ENCODE measurements around the gene TEX101.
"Not testable (repeated sequence)": the region's sequence is repeated elsewhere in the genome, so short reads cannot be mapped to it uniquely, and the experiment has no call there.

The TEX101 gene, protein sequence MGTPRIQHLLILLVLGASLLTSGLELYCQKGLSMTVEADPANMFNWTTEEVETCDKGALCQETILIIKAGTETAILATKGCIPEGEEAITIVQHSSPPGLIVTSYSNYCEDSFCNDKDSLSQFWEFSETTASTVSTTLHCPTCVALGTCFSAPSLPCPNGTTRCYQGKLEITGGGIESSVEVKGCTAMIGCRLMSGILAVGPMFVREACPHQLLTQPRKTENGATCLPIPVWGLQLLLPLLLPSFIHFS

DNA sequence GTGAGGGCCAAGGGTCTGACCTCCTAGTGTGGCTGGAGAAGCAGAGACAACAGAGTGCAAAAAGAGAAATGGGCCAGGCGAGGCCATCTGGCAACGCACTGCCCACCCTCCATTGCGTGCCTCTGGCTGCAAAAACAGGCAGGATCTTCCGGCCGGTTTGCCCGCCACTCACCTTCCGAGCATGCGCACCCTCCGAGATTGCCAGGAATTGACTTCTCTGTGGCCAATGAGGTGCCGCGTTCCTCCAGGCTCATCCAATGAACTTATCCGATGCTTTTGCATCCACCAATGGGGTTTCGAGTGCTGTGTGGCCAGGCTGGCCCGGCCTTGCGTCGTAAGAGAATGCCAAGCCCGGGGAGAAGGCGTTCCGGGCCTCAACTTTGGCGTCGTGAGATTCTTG, at the start of gene TEX101:
TSS of gene TEX101 (plus strand) at position 337 of the 400 bp plus-strand sequence. CDS start 1,030 bp downstream, outside the sequence.
- DNase-seq (ENCODE audit: low read depth): no peak

DNA sequence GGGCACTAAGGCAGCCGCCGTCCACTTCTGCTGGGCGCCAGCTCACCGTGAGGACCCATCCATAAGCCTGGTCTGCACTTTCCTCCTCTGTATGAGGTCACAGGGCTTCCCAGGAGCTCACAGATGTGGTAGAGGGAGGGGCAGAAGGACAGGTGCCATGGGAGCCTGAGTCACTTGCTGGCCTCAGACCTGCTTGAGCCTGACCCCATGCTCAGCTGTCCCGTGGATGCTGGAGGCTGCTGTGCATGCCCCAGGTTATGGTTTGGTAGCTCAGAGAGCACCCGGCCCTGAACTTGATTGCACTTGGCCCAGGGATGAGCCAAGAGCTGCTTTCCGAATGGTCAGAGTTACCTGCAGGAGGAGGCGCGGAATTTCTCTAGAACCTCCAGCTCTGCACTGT, 49.0 kb upstream of the TEX101 start:
- DNase-seq (ENCODE audit: low read depth): not testable (repeated sequence)

DNA sequence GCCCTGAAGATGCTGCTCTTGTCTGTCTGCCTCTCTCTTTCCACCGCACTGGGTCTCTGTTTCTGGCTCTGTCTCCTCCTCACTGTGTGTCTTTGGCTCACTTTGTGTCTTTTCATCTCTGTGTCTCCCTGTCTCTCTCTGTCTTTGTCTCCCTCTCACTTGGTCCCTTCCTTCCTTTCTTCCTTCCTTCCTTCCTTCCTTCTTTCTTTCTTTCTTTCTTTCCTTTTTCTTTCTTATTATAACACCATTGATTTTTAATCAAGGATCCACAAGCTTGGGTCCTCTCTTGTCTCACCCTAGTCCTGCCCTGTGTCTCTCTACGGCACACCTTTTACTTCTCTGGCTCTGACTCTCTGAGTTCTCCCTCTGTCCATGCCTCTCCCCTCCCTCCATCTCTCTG, 46.9 kb upstream of the TEX101 start:
- DNase-seq (ENCODE audit: low read depth): no peak

DNA sequence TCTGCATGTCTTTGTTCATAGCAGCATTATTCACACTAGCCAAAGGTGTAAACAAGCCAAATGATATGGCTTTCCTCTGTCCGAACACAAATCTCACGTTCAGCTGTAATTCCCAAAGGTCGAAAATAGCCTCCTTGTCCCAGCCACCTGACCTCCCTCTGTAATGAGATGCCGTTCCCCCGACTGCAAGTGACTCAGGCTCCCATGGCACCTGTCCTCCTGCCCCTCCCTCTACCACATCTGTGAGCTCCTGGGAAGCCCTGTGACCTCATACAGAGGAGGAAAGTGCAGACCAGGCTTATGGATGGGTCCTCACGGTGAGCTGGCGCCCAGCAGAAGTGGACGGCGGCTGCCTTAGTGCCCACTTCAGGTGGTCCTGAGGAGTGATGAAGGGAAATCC, 45.8 kb upstream of the TEX101 start:
- not testable (repeated sequence) for DNase-seq (ENCODE audit: low read depth)

DNA sequence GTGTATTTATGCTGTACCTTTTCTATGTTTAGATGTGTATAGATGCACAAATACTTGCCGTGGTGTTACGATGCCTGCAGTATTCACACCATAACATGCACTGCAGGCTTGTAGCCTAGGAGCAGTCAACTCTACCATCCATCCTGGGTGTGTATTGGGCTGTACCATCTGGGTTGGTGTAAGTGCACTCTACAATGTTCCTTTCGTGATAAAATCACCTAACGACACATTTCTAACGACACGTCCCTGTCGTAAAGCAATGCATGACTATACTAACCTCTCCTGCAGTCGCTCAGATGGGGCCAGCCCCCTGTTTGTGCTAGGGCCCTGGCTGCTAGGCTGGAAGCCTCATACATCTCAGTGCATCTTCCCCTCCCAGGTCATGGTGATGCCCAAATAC, 42.8 kb upstream of the TEX101 start:
- no peak for DNase-seq (ENCODE audit: low read depth)

DNA sequence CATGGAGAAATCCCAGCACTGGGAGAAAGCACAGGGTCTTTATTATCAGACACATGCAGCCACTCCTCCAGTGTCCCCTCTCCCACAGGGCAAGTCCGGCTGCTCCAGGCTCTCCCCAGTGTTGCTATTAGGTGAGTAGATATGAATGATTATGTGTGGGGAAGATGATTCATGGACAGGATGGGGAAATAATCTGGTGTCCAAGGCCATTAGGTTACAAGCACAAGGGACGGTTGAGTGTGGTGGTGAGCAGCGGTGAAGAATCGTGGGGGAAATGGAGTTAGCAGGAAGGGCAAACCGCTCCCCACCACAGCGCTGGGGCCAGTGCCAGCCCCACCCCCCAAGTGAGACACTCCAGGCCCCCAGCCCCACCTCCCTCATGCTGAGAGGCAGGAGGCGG, 42.2 kb upstream of the TEX101 start:
- no peak for DNase-seq (ENCODE audit: low read depth)

DNA sequence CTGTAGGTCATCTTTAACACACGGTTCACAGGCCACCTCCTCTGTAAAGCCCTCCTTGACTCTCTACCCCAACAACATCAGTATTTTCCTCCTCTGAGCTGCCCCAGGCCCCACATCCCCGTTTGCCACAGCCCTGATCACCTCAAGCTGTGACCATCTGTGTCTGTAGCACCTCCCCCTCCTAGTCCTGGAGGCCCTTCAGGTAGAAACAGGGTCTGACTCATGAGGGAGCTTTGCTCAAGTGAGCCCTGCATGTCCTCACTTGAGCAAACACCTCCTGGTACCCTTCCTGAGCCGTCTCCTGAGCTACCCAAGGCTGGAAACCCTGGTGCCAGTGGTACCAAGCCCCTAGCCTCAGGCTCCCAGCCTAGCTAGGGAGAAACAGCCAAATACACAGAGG, 37.1 kb upstream of the TEX101 start:
- DNase-seq (ENCODE audit: low read depth): not testable (repeated sequence)

DNA sequence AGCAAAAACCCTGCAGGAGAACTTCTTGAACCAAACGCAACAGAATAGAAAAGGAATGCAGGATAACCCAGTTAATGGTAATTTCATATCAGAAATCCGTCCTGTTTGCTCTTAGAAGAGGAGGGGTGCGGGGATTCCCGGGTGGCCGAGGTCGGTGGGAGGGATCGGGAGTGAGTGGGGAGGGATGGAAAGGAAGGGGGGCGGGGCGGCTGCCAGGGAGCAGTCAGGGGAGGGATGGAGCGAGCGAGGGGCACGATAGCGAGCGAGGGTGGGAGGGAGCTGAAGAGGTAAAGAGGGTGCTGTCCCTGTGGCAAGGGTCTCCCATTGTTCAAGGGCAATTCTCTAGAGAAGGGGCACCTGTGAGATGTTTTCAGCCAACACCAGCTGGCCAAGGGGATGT, 34.7 kb upstream of the TEX101 start:
- DNase-seq (ENCODE audit: low read depth): no peak

DNA sequence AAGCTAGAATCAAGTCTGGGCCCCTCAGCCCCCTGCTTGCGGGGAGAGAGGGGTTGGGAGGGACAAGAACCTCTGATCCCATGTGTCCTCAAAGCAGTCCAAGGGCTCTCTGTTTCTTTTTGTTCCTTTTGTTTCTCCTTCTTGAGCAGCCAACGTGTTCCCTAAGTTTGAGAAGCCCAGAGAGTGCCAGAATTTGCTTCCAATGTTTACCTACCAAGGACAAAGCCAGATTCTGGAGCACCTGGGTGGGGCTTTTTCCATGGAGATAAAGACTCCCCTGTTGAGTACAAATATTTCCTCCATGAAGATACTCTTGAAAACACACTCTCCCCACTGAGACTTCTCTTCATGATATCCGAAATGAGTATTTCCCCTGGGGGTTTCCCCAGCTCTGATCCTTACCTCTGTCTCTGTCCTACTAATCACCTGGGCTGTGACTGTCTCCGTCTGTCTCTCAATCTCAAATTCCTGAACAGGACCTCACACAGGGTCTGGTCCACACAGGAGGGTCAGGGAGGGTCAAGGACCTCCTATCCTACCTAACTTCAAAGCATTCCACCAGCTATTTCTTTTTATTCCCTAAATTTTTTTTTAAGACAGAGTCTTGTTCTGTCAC, 33.8 kb upstream of the TEX101 start:
- no peak for DNase-seq (ENCODE audit: low read depth)

DNA sequence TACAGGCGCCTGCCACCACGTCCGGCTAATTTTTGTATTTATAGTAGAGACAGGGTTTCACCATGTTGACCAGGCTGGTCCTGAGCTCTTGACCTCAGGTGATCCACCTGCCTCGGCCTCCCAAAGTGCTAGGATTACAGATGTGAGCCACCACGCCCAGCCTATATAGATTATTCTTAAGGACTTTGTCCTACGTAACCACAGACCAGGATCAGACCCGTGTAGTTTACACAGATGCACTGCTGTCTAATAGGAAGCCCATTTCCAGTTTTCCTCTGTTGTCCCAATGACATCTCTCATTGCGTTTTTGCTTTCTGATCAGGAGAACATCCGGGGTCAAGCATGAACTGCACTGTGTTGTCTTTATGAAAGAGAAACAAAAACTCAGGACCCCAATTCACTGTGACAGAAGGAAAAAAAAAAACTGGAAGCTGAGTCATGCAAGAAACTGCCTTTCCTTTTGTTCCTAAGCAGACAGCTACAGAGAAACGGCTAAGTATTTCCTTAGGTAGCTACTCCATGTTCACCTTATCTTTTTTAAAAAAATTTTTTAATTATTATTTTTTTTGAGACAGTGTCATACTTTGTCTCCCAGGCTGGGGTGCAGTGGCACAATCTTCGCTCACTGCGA, 32.0 kb upstream of the TEX101 start:
- not testable (repeated sequence) for DNase-seq (ENCODE audit: low read depth)

DNA sequence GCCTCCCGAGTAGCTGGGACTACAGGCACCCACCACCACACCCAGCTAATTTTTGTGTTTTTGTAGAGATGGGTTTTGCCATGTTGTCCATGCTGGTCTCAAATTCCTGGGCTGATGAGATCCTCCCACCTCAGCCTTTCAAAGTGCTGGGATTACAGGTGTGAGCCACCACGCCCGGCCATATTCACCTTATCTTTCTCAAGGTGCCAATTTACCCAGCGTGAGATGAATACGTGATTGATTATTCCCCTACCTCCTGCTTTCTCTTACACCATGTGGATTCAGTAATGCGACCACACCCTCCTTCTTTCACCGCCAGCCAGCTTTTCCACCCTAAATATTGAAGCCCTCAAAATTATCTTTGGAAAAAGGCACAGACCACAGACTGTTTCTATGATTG, 31.4 kb upstream of the TEX101 start:
- DNase-seq (ENCODE audit: low read depth): not testable (repeated sequence)

DNA sequence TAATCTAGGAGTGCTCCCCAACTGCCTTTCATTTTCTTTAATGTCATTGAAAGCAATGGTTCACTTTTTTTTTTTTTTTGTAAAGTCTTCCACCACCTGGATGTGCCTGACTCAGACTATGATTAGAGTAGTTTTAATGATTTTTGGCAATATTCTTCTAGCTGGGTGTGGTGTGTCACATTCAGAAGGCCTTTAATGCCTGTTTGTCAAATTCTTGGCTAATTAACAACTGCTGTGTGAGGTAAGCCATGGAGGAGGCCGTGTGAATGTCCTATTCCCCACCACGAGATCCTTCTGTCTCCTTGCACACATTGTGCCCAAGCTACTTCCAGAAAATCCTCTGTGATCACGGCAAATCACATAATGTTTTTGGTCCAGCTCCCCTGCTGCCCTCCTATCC, 30.9 kb upstream of the TEX101 start:
- not testable (repeated sequence) for DNase-seq (ENCODE audit: low read depth)

DNA sequence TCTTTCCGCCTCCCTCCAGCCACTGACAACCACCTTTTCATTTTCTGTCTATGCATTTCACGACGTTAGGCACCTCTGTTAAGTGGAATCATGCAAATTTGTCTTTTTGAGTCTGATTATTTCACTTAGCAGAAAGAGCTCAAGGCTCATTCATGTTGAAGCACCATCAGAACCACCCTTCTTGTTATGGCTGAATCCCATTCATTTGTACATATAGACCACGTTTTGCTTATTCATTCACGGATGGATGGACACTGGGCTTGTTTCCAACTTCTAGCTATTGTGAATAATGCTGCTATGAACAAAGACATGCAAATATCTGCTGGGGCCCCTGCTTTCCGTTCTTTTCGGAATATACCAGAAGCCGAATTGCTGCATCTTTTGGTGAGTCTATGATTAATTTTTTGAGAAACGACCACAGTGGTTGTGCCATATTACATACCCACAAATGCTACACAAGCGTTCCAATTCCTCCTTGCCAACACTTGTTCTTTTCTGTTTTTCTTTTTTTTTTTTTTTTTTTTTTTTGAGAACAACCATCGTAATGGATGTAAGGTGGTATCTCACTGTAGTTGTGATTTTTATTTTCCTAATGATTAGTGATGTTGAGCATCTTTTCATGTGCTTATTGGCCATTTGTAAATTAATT, 23.7 kb upstream of the TEX101 start:
- DNase-seq (ENCODE audit: low read depth): not testable (repeated sequence)

DNA sequence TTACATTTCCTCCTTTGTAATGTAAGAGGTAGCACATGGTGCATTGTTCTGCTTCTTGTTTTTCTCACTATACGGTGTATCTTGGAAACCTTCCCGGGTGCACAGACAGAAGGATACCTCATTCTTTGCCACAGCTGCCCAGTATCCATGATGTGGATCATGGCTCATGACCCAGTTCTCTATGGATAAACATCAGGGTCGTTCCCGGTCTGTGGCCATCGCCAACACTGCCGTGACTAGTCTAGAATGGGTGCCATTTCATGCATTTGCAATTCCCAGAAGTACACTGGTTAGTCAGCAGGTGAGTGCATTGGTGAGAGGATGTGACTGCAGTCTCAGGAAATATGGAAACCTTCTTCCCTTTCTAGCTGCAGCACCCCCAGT, 23.1 kb upstream of the TEX101 start:
- not testable (repeated sequence) for DNase-seq (ENCODE audit: low read depth)

DNA sequence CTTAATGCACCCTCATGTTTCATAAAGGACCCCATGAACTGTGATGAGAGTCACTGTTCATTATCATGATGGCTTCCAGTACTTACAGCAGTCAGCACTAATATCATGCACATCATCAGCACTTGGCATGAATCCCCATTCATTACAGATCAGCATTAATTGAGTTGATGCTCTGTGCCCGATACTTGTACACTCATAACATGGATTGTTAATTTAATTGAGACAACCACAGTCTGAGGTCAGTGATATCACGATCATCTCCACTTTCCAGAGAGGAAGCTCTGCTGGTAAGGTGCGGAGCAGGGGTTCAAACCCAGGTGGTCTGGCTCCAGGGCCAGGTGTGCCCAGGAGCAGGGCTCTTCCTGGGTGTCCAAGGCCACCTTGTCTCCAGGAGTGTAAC, 21.2 kb upstream of the TEX101 start:
- not testable (repeated sequence) for DNase-seq (ENCODE audit: low read depth)

DNA sequence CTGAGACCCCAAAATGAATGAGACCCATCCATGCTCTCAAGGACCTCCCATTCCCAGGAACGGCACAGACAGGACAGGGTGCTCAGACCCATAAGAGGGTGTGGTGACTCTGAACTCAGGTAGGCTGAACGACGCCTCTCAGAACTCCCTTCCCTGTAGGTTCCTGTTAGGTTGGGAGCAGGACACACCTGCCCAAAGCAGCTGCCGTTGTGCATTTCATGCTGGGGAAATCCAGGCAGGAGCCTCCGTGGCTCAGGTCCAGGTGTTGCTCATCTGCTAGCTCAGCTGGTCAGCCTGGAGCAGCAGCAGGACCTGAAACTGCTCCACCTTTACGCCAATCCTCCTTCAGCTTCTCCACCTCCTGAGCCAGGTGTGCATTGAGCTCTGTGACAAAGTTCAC, 19.1 kb upstream of the TEX101 start:
- DNase-seq (ENCODE audit: low read depth): no peak

DNA sequence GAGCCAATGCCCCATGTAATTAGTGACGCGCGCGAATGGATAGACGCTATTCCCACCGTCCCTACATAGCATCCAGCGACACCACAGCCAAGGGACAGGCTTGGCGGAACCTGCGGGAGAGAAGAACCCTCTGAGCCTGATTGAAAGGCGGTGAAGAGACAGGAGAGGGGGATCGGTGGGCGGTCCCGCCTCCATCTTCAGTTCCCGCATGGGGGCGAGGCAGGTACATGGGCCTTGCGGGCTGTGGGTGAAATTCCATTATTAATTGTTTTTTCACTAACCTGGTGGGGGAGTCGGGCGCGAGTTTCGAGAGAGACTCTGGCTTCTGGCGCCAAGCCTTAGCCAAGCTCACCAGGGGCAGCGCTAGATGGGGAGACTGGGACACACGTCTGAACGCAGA, 8.4 kb upstream of the TEX101 start:
- no peak for DNase-seq (ENCODE audit: low read depth)

DNA sequence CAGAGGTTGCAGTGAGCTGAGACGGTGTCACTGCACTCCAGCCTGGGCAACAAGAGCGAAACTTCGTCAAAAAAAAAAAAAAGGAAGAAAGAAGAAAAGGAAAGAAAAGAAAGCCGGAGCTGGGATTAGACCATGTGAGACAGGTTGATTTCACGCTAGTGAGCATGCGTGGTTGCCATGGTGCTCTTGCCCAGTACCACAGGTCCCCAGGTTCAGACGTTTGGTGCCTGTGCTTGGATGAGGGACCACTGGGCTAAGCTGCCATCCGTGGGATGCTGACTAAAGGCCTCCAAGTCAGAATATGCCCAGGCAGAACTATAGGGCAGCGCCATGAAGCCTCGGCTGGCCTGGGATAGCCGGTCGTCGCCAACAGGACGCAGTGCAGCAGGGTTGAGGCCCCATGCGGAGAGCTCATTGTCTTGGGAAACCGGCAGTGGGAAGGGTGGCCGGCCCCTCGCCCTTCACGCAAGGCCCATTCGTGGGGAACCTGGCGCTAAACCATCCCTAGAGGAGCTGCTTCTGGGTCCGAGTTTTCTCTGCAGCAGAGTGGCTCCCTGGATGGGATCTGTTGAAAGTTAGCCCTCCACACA, 7.2 kb upstream of the TEX101 start:
- no peak for DNase-seq (ENCODE audit: low read depth)

DNA sequence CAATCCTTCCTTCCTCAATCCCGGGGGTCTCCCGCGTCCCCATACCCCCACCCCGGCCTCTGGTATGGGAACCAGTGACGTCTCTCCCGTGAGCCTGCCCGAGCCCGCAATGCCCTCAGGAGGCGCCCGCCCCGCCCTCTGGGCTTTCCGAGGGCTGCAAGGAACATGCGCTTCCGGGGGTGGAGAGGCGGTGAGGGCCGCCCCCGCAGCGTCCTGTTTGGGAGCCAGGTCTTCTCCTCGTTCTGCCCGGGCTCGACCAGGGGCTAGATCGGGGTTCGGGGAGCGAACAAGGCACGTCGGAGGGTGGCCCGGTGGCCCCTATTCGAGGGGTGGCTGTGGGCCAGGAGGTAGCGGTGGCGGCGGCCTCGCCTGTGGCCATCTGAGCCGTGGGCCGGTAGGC, 6.6 kb upstream of the TEX101 start:
- no peak for DNase-seq (ENCODE audit: low read depth)

DNA sequence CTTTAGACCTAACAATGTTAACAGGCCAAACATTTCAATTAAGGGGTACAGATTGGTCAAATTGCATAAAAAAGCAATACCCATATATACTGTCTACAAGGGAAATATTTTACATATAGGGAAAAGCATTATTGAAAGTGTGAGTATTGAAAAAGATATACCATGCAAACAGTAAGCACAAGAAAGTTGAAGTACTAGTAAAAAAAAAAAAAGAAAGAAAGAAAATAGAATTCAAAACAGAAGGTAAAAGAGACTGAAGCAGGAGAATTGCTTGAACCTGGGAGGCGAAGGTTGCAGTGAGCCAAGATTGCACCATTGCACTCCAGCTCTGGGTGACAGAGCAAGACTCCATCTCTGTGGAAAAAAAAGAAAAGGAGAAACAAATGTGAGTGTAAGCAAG, 5.3 kb upstream of the TEX101 start:
- no peak for DNase-seq (ENCODE audit: low read depth)

DNA sequence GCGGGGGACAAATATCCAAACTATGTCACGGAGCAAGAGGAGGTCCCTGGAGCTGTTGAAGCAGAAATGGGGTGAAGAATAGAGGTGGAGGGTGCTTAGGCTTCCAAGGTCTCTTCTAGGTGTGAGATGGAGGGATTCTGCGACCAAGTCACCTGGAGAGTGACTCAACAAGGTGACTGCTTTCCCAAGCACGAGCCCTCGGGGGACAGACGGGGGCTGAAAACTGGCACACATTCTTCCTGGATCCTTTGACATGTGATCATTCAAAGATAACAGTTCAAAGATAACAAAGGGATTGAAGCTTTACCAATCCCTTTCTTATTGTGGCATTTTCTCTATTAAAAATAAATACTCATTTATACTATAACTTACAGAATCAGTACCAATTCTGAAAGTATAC, 2.2 kb upstream of the TEX101 start:
- no peak for DNase-seq (ENCODE audit: low read depth)

DNA sequence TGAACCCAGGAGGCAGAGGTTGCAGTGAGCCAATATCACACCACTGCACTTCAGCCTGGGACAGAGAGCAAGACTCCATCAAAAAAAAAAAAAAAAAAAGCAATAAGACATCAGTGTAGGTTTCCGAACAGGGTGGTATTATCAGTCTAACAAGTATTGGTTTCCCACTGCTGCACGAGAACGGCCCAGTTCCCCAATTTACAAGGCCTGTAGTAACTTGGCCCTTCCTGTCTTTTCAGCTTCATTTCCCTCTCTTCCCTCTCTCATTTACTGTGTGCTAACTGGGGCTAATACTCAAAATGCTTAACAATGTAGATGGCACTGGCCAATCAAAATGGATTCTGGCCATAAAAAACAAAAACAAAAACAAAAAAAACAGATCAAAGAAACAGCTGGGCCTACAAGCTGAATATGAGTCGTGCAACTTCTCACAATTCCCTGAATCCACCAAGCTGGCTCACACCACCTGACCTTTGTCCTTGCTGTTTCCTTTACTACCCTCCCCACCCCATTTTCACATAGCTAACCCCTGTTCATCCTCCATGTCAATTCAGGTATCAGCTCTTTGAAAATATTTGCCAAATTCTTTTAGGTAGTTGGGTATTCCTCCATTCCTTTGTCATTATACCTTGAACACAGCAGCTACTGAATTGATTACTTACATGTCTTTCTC, 2.4 kb downstream of the TEX101 start:
- no peak for DNase-seq (ENCODE audit: low read depth)

All from stimulated activated CD8-positive, alpha-beta memory T cell treated with anti-CD3 and anti-CD28 coated beads, Interleukin-12 subunit alpha, Interleukin-12 subunit beta, amount 100 ng/mL, for 1 hour (primary cell).